SHP77 (cell line): Measurements from ENCODE around the gene ARMC12.

ENCODE experiments used
- DNase-seq, 2 experiments: peaks; one replicate each; lab custom pipeline; 2025; lab: John Stamatoyannopoulos, UW

The ARMC12 gene

DNA sequence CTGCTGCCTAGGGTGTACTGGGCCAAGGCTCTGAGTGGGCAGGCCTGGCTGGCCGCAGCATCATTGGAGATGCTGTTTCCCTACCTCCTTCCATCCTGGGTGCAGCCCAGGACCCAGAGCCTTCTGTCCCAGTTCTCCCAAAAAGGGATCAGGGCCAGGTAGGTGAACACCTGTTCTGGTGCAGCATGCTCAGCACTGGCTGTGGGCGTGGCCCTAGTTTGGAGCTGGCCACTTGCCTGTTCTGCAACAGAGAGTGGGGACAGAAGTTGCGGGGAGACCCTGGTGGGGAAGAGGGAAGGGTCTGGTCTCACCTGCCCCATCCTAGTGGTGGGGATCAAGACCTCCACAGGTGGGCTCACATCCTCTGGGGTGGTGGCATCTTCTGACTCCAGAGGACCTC lies 1.4 kb upstream of the ARMC12 start:
- no peak for DNase-seq

DNA sequence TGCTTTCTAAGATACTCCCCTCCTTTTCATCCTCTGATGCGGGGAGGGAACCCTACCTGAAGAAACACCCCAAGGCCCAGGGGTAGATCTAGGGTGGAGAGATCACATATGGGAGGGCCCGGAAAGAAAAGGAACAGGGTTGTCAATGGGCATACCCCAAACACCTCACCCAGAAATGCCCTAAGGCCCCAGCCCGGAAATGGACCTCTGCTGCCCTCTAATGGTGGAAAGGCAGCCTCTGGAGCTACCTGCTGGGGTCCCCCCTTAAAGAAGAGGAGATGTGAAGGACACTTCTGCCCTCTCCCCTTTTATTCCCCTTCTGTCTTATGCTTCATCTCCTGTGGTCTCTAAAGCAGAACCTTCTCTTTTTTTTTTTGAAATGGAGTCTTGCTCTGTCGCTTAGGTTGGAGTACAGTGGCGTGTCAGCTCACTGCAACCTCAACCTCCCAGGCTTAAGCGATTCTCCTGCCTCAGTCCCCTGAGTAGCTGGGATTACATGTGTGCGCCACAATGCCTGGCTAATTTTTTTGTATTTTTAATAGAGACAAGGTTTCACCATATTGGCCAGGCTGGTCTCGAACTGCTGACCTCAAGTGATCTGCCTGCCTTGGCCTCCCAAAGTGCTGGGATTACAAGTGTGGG lies 458 bp upstream of the ARMC12 start:
- peak; percentile 23 to 50 for DNase-seq

DNA sequence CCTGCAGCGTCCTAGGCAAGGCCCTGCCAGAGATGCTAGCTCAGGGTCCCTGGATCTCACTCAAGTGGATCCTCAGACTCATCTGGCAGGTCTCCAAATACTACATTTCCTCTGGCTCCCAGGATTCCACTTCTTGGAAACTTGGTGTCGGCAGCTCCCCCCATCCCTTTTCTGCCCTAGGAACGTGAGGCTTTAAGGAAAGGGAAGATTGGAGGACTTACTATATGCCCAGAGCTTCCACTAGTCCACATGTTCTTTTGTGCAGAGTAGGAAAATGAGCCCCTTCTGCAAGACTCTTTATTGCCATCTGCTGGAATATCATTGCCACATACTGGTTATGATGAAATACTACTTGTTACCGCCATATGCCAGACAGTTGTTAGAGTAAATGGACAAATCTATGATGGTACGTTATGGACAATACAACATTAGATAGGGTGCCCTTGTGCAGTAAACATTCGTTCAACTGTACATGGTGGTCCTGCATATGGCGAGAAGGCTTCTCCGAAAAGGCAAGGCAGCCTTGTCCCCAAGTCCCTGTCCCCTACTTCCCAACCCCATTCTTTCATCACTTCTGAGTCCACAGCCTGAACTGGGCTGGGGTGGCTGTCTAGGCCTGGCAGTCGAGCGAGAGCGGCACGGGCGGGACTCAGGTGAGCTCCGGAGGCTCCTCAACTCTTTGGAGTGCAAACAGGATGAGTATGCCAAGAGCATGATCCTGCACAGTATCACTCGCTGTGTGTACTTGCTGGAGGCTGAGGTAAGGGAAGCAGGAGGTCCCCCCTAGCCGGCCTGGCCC lies 780 bp downstream of the ARMC12 start:
- peak; percentile 51 to 62 for DNase-seq

DNA sequence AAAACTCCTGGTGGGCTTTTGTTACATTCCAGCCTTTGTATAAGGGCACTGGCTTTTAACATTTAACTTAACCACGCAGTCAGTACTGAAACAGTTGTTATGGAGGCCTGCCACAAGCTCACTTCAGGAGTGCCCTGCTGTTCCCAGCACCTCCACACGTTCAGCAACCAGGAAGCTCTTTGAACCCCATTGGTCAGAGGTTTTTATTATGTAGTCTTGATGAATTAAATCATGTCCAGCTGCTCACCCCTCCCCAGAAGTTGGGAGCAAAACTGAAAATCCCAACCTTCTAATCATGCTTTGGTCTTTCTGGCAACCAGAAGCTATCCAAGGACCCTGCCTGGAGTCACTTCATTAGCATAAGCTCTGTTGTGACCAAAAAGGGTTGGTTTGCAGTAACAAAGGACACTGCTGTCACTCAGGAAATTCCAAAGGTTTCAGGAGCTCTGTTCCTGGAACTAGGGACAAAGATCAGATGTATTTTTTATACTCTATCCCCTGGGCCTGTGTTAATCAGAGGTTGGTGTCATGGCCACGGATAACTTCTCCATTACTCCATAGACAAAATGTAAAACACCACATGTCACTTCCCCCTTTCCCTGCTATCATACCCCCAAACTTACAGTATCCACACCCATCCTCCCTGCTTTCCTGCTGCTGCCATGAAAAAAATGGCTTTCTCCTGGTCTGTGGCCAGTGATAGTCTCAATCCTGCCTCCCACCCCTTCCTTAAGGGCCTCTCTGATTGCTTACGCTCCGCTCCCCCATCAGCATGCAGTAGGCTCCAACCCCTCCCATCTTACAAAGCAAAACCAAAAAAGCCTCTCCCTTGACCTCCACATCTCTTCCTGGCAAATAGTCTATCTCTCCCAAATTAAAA lies 3.1 kb downstream of the ARMC12 start:
- no peak for DNase-seq

DNA sequence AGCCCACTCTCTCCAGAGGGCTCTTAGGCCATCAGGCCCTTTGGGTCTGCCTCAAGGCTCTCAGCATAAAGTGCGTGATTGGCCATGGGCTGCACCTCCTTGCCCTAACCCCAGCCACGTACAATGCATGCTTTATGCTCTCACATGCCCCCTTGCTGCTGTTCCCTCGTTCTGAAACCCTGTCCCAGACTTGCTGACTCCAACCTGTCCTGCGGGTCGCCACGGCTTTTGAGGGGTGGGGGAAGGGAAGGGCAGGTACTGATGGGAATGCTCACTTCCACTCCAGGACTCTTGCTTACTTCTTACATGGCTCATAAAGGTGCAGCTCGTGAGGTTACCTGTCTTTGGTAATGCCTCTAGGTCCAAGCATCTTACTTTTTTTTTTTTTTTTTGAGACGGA lies 6.0 kb downstream of the ARMC12 start:
- no peak for DNase-seq

DNA sequence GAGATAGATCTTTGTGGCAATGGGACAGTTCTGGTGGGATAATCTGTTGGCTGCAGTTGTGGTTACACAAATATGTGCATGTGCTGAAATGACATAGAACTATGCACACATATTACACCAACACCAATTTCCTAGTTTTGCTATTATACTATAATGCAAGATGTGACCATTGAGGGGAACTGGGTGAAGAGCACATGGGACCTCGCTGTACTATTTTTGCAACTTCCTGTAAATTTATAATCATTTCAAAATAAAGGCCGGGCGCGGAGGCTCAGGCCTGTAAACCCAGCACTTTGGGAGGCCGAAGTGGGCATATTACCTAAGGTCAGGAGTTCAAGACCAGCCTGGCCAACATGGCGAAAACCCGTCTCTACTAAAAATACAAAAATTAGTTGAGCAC lies 8.7 kb downstream of the ARMC12 start:
- no peak for DNase-seq

DNA sequence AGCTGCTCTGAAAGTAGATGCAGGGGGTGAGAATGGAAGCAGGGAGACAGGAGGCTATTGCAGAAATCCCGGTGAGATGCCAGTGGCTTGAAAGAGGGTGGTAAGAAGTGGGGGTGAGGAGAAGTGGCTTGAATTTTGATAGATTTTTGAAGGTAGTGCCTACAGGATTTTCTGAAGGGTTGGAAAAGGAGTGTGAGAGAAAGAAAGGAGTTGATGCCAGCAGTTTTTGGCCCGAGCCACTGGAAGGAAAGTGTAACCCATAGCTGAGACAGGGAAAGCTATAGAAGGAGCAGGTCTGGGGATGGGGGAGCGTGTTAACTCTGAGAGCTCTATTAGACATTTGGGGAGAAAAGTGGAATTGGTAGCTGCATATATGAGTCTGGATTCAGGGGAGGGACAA lies 9.7 kb downstream of the ARMC12 start:
- DNase-seq = no peak

DNA sequence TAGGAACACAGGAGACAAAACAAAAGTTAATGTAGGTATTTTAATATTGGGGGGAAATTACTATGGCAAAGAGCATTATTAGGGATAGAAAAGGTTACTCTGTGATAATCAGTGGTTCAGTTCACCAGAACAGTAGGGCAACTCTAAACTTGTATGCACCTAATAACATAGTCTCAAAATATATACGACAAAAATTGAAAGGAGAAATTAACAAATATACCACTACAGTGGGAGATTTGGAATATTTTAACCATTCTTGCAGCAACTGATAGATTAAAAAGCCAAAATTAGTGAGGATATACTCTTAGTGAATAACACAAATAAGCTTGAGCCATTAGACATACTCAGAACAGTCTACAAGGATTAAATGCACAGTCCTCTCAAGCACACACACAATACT lies 11.0 kb downstream of the ARMC12 start:
- DNase-seq = no peak

DNA sequence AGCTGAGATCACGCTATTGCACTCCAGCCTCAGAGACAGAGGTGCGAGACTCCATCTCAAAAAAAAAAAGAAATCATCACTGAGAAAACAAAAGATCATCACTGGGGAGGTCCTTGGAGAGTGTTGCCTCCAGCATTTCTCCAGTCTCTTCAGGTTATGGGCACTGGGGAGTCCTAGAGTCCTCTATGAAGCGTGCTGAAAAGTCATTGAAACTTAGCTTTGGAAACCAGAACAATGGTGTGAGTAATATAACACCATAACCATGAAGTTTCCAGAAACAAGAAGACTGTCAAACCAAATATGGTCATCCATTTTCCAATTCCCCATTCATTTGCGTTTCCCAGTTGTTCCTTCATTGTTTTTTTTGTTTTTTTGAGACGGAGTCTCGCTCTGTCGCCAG lies 13.7 kb downstream of the ARMC12 start:
- no peak for DNase-seq

DNA sequence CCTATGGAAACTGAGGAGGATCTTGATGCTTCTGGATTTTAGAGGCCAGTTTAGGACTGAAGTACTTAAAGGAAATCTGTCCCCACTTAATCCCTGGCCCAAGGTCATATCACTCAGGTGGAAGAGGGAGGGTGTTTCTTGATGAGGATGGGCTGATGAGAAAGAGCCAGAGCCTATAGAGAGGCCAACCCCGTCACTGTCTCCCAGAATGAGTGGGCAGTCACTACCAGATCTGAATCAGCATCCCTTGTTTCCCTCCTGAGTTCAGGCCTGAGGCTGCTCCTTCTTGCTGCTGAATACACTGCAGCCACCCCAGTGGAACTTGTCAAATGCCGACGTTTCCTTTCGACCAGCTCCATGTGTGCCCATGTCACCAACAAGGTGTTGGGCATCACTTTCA lies 14.8 kb downstream of the ARMC12 start:
- no peak for DNase-seq

DNA sequence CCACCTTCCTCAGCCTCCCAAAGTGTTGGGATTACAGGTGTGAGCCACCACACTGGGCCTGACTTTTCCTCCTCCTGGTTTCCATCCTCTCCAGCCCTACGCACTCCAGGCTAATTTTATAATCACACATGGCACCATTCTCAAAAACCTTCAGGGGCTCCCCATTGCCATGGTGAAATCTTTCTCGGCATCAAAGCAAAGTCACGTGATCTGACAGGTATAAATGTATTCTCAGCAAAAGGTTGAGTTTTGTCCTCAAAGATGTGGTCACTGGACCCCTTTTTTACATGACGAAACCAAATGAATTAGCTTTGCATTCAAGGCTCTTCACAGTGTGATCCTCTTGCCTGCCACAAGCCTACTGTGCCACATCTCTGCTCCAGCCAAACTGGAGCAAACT lies 15.5 kb downstream of the ARMC12 start:
- DNase-seq = no peak

DNA sequence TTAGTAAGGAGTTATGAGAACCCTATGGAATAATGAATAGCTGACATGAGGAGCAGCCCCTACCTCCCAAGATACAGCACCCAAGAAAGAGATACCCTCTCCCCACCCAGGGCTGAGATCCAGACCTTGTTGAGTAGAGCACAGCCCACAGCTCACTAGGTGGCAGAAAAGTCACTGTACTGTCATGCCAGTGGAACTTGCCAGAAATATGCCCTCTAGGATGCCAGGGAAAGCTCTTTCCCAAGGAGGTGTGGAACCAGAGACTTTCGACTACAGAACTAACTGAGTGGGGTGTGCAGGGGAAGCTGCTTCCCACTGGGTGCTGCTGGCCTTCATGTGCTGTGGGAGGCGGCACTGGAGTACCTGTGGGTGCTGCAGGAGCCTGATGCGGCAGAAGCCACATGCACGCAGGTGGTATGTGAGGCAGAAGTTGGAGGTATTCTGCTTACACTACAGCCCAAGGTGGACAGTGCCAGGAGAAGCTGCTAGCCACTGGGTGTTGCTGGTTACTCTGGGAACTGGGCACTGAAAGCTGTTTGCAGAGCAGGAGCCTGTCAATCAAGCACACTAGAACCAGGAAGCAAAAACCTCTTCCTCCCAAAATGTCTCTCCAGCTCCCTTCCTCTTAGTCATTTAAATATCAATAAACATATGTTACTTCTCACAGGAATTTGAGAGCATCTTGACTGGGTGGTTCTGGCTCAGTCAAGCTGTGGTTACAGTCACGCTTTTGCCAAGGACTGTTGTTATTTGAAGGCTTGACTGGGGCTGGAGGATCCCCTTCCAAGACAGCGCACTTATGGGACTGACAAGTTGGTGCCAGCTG lies 17.8 kb downstream of the ARMC12 start:
- no peak for DNase-seq

DNA sequence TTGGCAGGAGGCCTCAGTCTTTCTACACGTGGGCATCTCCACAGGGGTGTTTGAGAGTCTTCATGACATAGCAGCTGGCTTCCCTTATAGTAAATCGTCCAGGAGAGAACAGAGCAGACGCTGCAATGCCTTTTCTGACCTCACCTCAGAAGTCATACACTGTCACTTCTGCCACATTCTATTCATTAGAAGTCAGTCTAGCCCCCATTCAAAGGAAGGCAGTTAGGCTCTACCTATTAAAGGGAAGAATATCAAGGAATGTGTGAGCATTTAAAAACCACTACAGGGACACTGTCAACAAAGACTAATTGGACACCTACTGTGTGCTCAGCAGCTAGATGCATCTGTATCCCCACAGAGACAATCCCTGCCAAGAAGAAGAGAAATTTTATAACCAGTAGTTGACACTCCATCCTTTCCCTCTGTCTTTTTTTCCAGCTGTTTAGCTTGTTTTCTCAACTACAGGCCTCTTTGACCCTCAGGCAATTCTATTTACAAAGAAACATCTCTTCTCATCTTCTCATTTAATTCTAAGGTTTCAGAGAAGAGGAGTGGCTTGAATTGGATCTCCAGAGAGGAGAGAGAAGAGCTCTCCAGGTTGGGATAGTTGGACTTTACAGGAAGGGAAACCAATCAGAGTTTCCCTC lies 18.6 kb downstream of the ARMC12 start:
- no peak for DNase-seq

DNA sequence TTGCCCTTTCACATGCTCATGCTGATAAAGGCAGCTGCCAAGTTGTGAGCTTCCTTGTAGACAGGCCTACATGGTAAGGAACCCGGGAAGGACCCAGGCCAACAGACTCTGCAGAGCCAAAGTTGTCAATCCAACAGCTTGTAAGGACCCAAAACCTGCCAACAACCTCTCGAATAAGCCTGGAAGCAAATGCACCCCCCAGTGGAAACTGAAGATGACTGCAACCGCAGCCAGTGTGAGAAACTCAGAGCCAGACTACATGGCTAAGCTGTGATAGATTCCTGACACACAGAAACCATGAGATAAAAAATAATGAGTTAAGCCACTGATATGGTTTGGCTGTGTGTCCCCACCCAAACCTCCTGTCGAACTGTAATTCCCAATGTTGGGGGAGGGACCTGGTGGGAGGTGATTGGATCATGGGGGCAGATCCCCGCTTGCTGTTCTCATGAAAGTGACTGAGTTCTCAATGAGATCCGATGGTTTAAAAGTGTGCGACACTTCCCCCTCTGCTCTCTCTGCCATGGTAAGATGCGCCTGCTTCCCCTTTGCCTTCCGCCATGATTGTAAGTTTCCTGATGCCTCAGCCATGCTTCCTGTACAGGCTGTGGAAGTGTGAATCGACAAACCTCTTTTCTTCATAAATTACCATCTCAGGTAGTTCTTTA lies 20.8 kb downstream of the ARMC12 start:
- DNase-seq = peak in 1 of 2 experiments; percentile 19

DNA sequence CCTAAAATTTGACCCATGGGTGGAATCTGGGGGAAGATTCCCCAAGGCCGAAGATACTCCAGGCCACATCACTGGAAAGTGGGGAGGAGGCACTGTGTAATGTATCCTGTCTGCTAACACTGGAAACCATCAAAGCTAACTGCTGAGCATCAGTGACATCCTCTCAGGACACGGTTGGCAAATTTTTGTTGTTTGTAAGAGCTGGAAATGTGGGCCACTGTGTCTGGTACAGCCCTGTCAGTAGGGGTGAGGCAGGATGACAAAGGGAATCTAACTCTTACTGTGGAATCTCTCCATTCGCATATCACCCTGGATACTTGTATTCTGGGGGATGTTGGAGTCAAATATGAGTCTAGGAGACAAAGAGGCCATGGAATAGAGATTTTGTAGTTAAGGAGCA lies 22.6 kb downstream of the ARMC12 start:
- no peak for DNase-seq

DNA sequence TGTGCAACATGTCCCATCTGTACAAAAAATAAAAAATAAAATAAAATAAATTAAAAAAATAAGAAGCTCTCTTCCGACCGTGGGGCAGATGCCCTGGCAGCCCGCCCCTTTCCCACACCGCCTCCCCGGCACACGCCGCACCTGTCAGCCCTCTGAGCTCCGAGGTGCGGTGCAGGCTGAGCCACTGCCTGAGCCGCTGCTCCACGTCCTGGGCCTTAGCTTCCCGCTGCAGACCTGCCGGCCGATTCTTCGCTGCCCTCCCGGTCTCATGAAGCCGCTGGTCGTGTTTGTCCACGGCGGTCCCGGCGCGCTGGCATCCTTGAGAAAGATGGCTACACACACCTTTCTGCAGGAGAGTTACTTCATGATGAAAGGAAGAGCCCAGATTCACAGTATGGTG lies 28.9 kb downstream of the ARMC12 start:
- DNase-seq = no peak

DNA sequence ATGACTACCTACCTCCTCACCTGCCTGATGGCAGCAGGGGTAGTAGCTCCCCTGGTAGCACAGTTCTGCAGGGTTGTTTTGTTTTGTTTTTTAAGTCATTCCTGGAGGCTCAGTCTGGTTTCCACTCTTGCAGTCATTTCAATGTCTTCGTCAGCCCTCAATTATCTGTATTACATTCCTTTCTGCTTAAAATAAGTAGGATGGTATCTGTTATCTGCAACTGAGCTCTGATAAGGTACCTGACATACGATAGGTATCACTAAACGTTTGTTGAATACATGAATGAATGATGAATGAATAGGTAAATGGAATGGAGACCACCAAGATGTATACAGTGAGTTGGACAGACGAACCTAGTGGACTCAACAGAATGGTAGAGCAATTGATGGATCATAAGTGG lies 32.4 kb downstream of the ARMC12 start:
- DNase-seq = no peak

DNA sequence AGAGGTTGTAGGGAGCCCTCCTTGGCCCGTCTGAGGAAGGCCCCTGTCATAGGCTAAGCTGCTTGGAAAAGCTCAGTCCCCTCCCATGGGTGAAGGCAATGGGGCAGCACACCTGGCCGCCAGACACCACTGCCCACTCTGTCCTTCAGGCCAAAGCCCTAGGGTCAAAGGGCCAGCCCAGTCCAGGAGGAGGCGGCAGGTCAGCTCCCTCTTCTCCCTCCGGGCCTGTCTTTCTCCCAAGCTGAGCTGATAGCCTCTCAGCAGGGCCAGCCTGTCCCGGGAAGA lies 34.5 kb downstream of the ARMC12 start:
- DNase-seq = no peak

DNA sequence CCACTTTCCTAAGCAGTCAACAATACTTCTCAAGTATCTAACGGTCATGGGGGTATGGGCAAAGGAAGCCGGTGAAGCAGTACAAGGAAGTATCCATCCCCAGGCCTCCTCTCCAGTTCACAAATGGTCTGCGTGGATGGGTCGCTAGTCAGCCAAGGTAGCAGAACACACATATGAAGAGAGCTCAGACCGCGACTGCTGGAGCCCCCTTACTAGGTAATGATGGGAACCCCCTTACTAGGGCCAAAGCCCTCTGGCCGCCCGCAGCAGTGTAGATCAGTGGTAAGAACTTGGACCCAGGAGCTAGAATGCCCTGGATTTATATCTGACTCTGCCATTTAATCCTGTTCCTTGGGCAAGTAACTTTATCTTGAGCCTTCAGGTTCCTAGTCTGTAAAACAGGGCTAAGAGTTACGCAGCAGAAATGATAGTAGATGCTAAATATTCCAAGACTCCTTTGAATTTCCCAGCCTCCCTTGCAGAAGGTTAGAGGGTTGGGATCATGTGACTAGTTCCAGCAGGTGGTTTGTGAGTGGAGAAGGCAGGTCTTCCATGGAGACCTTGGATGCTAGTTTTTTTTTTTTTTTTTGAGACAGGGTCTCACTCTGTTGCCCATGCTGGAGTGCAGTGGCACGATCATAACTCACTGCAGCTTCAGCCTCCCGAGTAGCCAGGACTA lies 37.4 kb downstream of the ARMC12 start:
- no peak for DNase-seq

DNA sequence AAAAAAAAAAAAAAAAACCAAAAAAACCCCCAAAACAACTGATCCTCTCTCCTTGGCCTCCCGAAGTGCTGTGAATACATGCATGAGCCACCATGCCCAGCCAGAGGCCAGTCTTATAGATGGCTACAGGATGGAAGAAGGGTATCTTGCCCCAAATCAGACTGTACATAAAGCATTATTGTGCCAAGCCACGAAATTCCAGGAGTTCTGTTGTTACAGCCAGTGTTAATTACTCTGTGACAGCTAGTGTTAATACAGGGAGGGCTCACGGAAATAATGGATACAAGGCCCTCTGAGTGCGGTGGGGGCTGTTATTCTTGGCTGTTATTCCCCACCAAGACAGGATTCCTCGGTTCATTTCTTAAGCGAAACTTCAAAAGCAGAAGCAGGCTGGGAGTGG lies 38.2 kb downstream of the ARMC12 start:
- DNase-seq = no peak
